Smooth muscle cell (in vitro differentiated cells): ENCODE results near the gene CNDP1. TPM values are rescaled to one million over a fixed set of nuclear protein-coding genes. Genes with fewer than 3 reads are reported as not detected.

Source experiments
- DNase-seq: peaks from one replicate; lab custom pipeline; 2025; ENCODE audit not compliant: unreplicated experiment; lab: John Stamatoyannopoulos, UW
- H2AFZ ChIP-seq: fragments of 200-600 bp; sonication (generic); 2 replicates; pipeline ENCODE4 v1.6.0; 2016; ENCODE audit warnings: antibody characterized with exemption, low read depth, mild to moderate bottlenecking
- H3F3A ChIP-seq: fragments of 200-600 bp; sonication (generic); 2 replicates; pipeline ENCODE4 v1.6.0; 2017; ENCODE audit warnings: antibody characterized with exemption, low read depth
- H3K27ac ChIP-seq: fragments of 200-600 bp; sonication (generic); 2 replicates; pipeline ENCODE4 v1.5.1; 2016; ENCODE audit warnings: low read depth, mild to moderate bottlenecking
- H3K27me3 ChIP-seq: fragments of 200-600 bp; sonication (generic); 2 replicates; pipeline ENCODE4 v1.6.1; 2016; ENCODE audit warnings: low read depth, mild to moderate bottlenecking
- H3K36me3 ChIP-seq: fragments of 200-600 bp; sonication (generic); 2 replicates; pipeline ENCODE4 v1.5.1; 2016; ENCODE audit warnings: low read depth
- H3K4me1 ChIP-seq: fragments of 200-600 bp; sonication (generic); 2 replicates; pipeline ENCODE4 v1.5.1; 2016; ENCODE audit warnings: low read depth
- H3K4me2 ChIP-seq: fragments of 200-600 bp; sonication (generic); 2 replicates; pipeline ENCODE4 v1.6.0; 2016; ENCODE audit warnings: mild to moderate bottlenecking
- H3K4me3 ChIP-seq: fragments of 200-600 bp; sonication (generic); 2 replicates; pipeline ENCODE4 v1.5.1; 2016; ENCODE audit warnings: mild to moderate bottlenecking
- H3K79me2 ChIP-seq: fragments of 200-600 bp; sonication (generic); 2 replicates; pipeline ENCODE4 v1.6.0; 2016; ENCODE audit warnings: low read depth, mild to moderate bottlenecking
- H3K9ac ChIP-seq: fragments of 200-600 bp; sonication (generic); 2 replicates; pipeline ENCODE4 v1.6.0; 2016; ENCODE audit warnings: low read depth
- H3K9me3 ChIP-seq: fragments of 200-600 bp; sonication (generic); replicated peaks from 2 replicates; pipeline ENCODE4 v1.5.1; 2016; ENCODE audit warnings: low read depth
- H4K20me1 ChIP-seq: fragments of 200-600 bp; sonication (generic); 2 replicates; pipeline ENCODE4 v1.6.0; 2016; ENCODE audit warnings: low read depth
- CTCF ChIP-seq: fragments of 200-600 bp; sonication (generic); IDR thresholded peaks from 2 replicates; pipeline ENCODE4 v1.5.1; 2017; ENCODE audit warnings: borderline replicate concordance, mild to moderate bottlenecking, antibody characterized with exemption; ENCODE audit not compliant: insufficient read depth, poor library complexity, severe bottlenecking
- WGBS: methylation state at CpG from one replicate; pipeline ENCODE4 v1.1.7; 2016; ENCODE audit warnings: low lambda C conversion rate; 5-methylcytosine and 5-hydroxymethylcytosine counted together
- polyA plus RNA-seq: library from polyadenylated mRNA; unstranded; fragments of >200 nt; fragmentation: Nextera tagmentation; extraction: Ambion mirVana; gene quantifications from 2 replicates; pipeline ENCODE4 v1.2.1, GENCODE V29; 2016
- total RNA-seq: library from RNA; depleted of rRNA; stranded (reverse); fragments of >200 nt; gene quantifications from 2 replicates; pipeline ENCODE4 v1.2.3, GENCODE V29; 2014

Gene CNDP1
- total and polyA plus RNA-seq, 2 experiments from 2014 or later, result not detected

- Histone ChIP-seq H2AFZ (no peak overlapping the region), H3K79me2 (no peaks in the 10 kb centered on the region), H4K20me1 (no peaks in the 10 kb centered on the region), H3F3A (no peaks in the 10 kb centered on the region), H3K36me3 (no peaks in the 10 kb centered on the region), H3K9ac (no peak overlapping the region), H3K27ac (no peak overlapping the region), H3K9me3 (no peaks in the 10 kb centered on the region), H3K4me3 (no peak overlapping the region), H3K27me3 (no peaks in the 10 kb centered on the region), H3K4me1 (no peaks in the 10 kb centered on the region), H3K4me2 (no peak overlapping the region)
- 94% methylated on average over 1 of the region's 1 CpG for WGBS
- DNase-seq, result no peak
- no peak for TF ChIP-seq CTCF
Observed at GRCh38 chr18:74528478-74528877, 5.8 kb upstream of the CNDP1 start.

GRCh38 chr18:74528913-74529312, 5.4 kb upstream of the CNDP1 start:
- no peak overlapping the region for H3K4me3 ChIP-seq
- WGBS, result 93% methylated on average over 3 of the region's 3 CpGs

DNA sequence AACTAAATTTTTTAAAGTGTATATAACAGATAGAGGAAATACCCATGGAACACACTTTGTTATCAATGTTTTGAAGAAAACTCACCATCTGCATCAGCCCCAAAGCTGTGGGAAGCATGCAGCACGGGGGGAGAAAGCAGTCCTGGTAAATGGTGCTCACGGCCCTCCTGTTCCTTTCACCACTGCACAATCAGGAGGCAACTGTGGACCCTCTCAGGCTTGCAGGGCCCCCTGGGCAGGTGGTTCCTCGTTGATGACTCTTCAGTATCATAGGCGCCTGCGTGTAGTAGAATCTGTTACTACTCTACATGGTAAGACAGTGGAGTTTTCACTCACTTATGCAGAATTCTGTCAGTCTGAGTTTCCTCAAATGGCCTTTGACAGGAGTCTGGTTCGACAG, 4.9 kb upstream of the CNDP1 start:
- Histone ChIP-seq H3F3A (no peaks in the 10 kb centered on the region), H3K27ac (no peak overlapping the region), H3K4me2 (no peak overlapping the region), H3K4me1 (no peaks in the 10 kb centered on the region), H3K79me2 (no peaks in the 10 kb centered on the region), H2AFZ (no peak overlapping the region), H3K27me3 (no peaks in the 10 kb centered on the region), H3K9me3 (no peaks in the 10 kb centered on the region), H3K4me3 (no peak overlapping the region), H3K36me3 (no peaks in the 10 kb centered on the region), H4K20me1 (no peaks in the 10 kb centered on the region), H3K9ac (no peak overlapping the region)
- DNase-seq, result no peak
- no peak for TF ChIP-seq CTCF
- WGBS, result 90% methylated on average over 6 of the region's 6 CpGs

More at GRCh38 chr18:74528913-74529312, 5.4 kb upstream of the CNDP1 start:
- no peaks in the 10 kb centered on the region for H3F3A ChIP-seq
- TF ChIP-seq CTCF, result no peak
- no peaks in the 10 kb centered on the region for H3K36me3 ChIP-seq
- no peaks in the 10 kb centered on the region for H3K4me1 ChIP-seq
- no peaks in the 10 kb centered on the region for H3K9me3 ChIP-seq
- no peak overlapping the region for H2AFZ ChIP-seq
- DNase-seq, result no peak
- H3K4me2 ChIP-seq, result no peak overlapping the region
- no peaks in the 10 kb centered on the region for H4K20me1 ChIP-seq
- no peaks in the 10 kb centered on the region for H3K79me2 ChIP-seq
- H3K27me3 ChIP-seq, result no peaks in the 10 kb centered on the region
- no peak overlapping the region for H3K27ac ChIP-seq
- no peak overlapping the region for H3K9ac ChIP-seq

GRCh38 chr18:74529811-74530583, 4.3 kb upstream of the CNDP1 start:
- DNase-seq, result no peak
- Histone ChIP-seq H3K4me3 (no peak overlapping the region), H3K79me2 (no peaks in the 10 kb centered on the region), H3K27me3 (no peaks in the 10 kb centered on the region), H2AFZ (no peak overlapping the region), H3K4me2 (no peak overlapping the region), H4K20me1 (no peaks in the 10 kb centered on the region), H3K27ac (no peak overlapping the region), H3K9ac (no peak overlapping the region), H3K9me3 (no peaks in the 10 kb centered on the region), H3K4me1 (no peaks in the 10 kb centered on the region), H3K36me3 (no peaks in the 10 kb centered on the region), H3F3A (no peaks in the 10 kb centered on the region)
- 94% methylated on average over 25 of the region's 25 CpGs for WGBS
- no peak for TF ChIP-seq CTCF
